Sigmoid colon (tissue), 4 donors: ENCODE results near the gene CAPN13.

Experiments used
- EP300 ChIP-seq, 4 donors: sonication (generic); formaldehyde crosslinking; IDR thresholded peaks; one replicate each; pipeline ENCODE4 v1.6.1; 2017; ENCODE audit warnings: antibody characterized with exemption in 4 of 4
- POLR2A ChIP-seq, 2 donors: fragments of 450-650 bp; IDR thresholded peaks; one replicate each; pipeline ENCODE4 v1.6.1; 2016; ENCODE audit warnings: antibody characterized with exemption in 2 of 2, mild to moderate bottlenecking in 2 of 2, moderate library complexity in 2 of 2
- TF ChIP-seq, protein P1 (sequence below), 4 experiments: fragments of 450-650 bp in 3 of 4; fragments of 200-600 bp in 1 of 4; IDR thresholded peaks; one replicate each; pipeline ENCODE4 v1.5.1; 2016 to 2019; ENCODE audit warnings: antibody characterized with exemption in 4 of 4, mild to moderate bottlenecking in 3 of 4, moderate library complexity in 2 of 4

DNA sequence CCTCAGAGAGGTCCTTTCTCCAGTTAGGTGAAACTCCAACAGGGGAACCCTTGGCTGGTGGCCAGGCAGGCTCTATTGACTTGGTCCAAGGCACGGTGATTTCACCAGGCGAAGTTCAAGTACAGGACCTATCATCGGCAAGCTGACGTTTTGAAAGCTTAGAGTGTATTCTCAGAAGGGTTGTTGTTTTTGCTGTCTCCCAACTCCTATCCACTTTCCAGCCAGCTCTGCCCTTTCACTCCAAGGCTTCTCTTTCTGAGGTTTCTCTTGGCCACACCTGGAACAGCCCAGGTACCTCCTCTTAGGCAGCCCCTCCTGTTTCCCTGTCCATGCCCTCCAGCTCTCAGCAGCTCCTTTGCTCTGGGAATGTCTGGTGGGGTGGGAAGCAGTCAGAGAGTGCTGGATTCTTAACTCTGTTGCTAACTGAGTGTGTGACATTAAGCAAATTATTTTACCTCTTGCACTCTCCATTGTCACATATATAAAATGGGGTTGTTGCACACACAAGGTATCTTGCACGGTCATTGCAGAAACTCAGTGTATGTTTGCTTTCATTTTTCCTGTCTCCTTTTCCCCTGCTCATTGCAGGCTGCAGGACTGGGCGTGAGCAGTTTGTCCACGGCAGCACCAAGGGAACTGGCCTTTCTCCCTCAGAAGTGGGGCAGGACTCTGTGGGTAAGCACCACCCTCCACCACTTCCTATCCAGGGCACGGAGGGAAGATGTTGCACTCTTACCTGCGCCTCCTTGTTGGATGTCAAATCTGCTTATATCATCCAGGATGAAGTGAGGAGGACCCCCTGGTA is 30.2 kb downstream of the CAPN13 start:
- TF ChIP-seq, protein P1, sequence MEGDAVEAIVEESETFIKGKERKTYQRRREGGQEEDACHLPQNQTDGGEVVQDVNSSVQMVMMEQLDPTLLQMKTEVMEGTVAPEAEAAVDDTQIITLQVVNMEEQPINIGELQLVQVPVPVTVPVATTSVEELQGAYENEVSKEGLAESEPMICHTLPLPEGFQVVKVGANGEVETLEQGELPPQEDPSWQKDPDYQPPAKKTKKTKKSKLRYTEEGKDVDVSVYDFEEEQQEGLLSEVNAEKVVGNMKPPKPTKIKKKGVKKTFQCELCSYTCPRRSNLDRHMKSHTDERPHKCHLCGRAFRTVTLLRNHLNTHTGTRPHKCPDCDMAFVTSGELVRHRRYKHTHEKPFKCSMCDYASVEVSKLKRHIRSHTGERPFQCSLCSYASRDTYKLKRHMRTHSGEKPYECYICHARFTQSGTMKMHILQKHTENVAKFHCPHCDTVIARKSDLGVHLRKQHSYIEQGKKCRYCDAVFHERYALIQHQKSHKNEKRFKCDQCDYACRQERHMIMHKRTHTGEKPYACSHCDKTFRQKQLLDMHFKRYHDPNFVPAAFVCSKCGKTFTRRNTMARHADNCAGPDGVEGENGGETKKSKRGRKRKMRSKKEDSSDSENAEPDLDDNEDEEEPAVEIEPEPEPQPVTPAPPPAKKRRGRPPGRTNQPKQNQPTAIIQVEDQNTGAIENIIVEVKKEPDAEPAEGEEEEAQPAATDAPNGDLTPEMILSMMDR (IDR thresholded peaks at IDR 0.05), result no peak
- no peak for TF ChIP-seq EP300 (IDR thresholded peaks at IDR 0.05)
- TF ChIP-seq POLR2A (IDR thresholded peaks at IDR 0.05), result no peak
